SJSA1 (cell line): Measurements from ENCODE around the gene NPM1. TPM values are rescaled to one million over a fixed set of nuclear protein-coding genes. Genes with fewer than 3 reads are reported as not detected.
A peak's percentile ranks its signal among the peaks of the same experiment; 100 is the strongest.
"Not testable (repeated sequence)": the region's sequence is repeated elsewhere in the genome, so short reads cannot be mapped to it uniquely, and the experiment has no call there.

ENCODE experiments used
- DNase-seq, 2 experiments: peaks; one replicate each; pipeline ENCODE4 v3.0.0-alpha.2; 2015 to 2020; ENCODE audit warnings: low spot score in 2 of 2, low read depth in 1 of 2
- H3K27ac ChIP-seq: fragments of 250-450 bp; sonication (Bioruptor Pico); 2 replicates; pipeline ENCODE4 v1.5.1; 2020; ENCODE audit warnings: mild to moderate bottlenecking, moderate library complexity
- H3K27me3 ChIP-seq: fragments of 250-450 bp; sonication (Bioruptor Pico); replicated peaks from 2 replicates; pipeline ENCODE4 v1.5.1; 2020; ENCODE audit warnings: mild to moderate bottlenecking, moderate library complexity
- H3K36me3 ChIP-seq: fragments of 250-450 bp; sonication (Bioruptor Pico); 2 replicates; pipeline ENCODE4 v1.5.1; 2020; ENCODE audit warnings: mild to moderate bottlenecking
- H3K4me1 ChIP-seq: fragments of 250-450 bp; sonication (Bioruptor Pico); replicated peaks from 2 replicates; pipeline ENCODE4 v1.6.1; 2021; ENCODE audit warnings: mild to moderate bottlenecking
- H3K4me3 ChIP-seq: fragments of 250-450 bp; sonication (Bioruptor Pico); 2 replicates; pipeline ENCODE4 v1.5.1; 2020; ENCODE audit warnings: mild to moderate bottlenecking
- H3K9me3 ChIP-seq: fragments of 250-450 bp; sonication (Bioruptor Pico); replicated peaks from 2 replicates; pipeline ENCODE4 v1.5.1; 2020; ENCODE audit warnings: mild to moderate bottlenecking
- total RNA-seq: library from RNA; depleted of rRNA; stranded (reverse); fragments of >200 nt; shearing (Covaris generic); gene quantifications from 2 replicates; pipeline ENCODE4 v1.2.3, GENCODE V29; 2014

The NPM1 gene
- total RNA-seq, 1 experiment from 2014 or later = 2,195 TPM

- peaks cover 92% of the 10 kb centered on the region for H3K36me3 ChIP-seq
- DNase-seq = no peak
- no peak overlapping the region for H3K27ac ChIP-seq
- H3K4me3 ChIP-seq = no peak overlapping the region
- no peaks in the 10 kb centered on the region for H3K27me3 ChIP-seq
- H3K4me1 ChIP-seq = peaks cover 31% of the 10 kb centered on the region
- H3K9me3 ChIP-seq = no peaks in the 10 kb centered on the region
These were observed 22.5 kb downstream of the NPM1 start for GRCh38 chr5:171410181-171410580.

- Histone ChIP-seq H3K27me3 (no peaks in the 10 kb centered on the region), H3K4me1 (peaks cover 29% of the 10 kb centered on the region), H3K36me3 (peaks cover 72% of the 10 kb centered on the region), H3K9me3 (no peaks in the 10 kb centered on the region), H3K27ac (no peak overlapping the region), H3K4me3 (no peak overlapping the region)
- DNase-seq = no peak
These were observed 24.5 kb downstream of the NPM1 start for GRCh38 chr5:171412186-171412585.

GRCh38 chr5:171413153-171413910 is 25.7 kb downstream of the NPM1 start:
- no peaks in the 10 kb centered on the region for H3K27me3 ChIP-seq
- H3K36me3 ChIP-seq = peaks cover 60% of the 10 kb centered on the region
- peaks cover 22% of the 10 kb centered on the region for H3K4me1 ChIP-seq
- H3K4me3 ChIP-seq = no peak overlapping the region
- no peak overlapping the region for H3K27ac ChIP-seq
- DNase-seq = no peak
- H3K9me3 ChIP-seq = no peaks in the 10 kb centered on the region

GRCh38 chr5:171413993-171414392 is 26.3 kb downstream of the NPM1 start:
- not testable (repeated sequence) for H3K9me3 ChIP-seq, DNase-seq, H3K27me3 ChIP-seq, H3K4me3 ChIP-seq, H3K27ac ChIP-seq
- Histone ChIP-seq H3K4me1 (peaks cover 26% of the 10 kb centered on the region), H3K36me3 (peaks cover 53% of the 10 kb centered on the region)

- DNase-seq = no peak
- peaks cover 41% of the 10 kb centered on the region for H3K36me3 ChIP-seq
- H3K4me1 ChIP-seq = peaks cover 25% of the 10 kb centered on the region
These were observed 27.6 kb downstream of the NPM1 start for GRCh38 chr5:171415115-171415730.

GRCh38 chr5:171416160-171417049 is 28.8 kb downstream of the NPM1 start:
- Histone ChIP-seq H3K27ac (no peak overlapping the region), H3K9me3 (peaks cover 5% of the 10 kb centered on the region; the same call in 1 of the 2 replicates), H3K4me3 (no peak overlapping the region), H3K27me3 (peaks cover 14% of the 10 kb centered on the region), H3K36me3 (peaks cover 29% of the 10 kb centered on the region), H3K4me1 (peaks cover 27% of the 10 kb centered on the region)
- DNase-seq = no peak

More at GRCh38 chr5:171415115-171415730, 27.6 kb downstream of the NPM1 start:
- Histone ChIP-seq H3K9me3 (peaks cover 5% of the 10 kb centered on the region; the same call in 1 of the 2 replicates), H3K4me3 (no peak overlapping the region), H3K27ac (no peak overlapping the region), H3K27me3 (peaks cover 3% of the 10 kb centered on the region)

- Histone ChIP-seq H3K9me3 (peaks cover 5% of the 10 kb centered on the region; the same call in 1 of the 2 replicates), H3K4me1 (peaks cover 27% of the 10 kb centered on the region), H3K27me3 (peaks cover 16% of the 10 kb centered on the region), H3K27ac (no peak overlapping the region), H3K4me3 (peak overlapping the region; percentile 46), H3K36me3 (peaks cover 11% of the 10 kb centered on the region)
- DNase-seq = peak; percentile 89 to 91
These were observed 30.8 kb downstream of the NPM1 start for GRCh38 chr5:171418316-171418981.

GRCh38 chr5:171418982-171419687 is 31.5 kb downstream of the NPM1 start, which contains the start of gene FGF18:
FGF18 (plus strand) TSS chr5:171419647; CDS start chr5:171420200, 553 bp downstream.
- H3K4me1 ChIP-seq = peaks cover 27% of the 10 kb centered on the region
- H3K27me3 ChIP-seq = peaks cover 16% of the 10 kb centered on the region
- peaks cover 5% of the 10 kb centered on the region; the same call in 1 of the 2 replicates for H3K9me3 ChIP-seq
- peaks cover 5% of the 10 kb centered on the region for H3K36me3 ChIP-seq
- H3K27ac ChIP-seq = no peak within 1 kb of the TSS
- peak within 1 kb of the TSS; percentile 46 for H3K4me3 ChIP-seq
- DNase-seq = peak; percentile 84 to 86

GRCh38 chr5:171419688-171420430 is 32.2 kb downstream of the NPM1 start:
- H3K4me1 ChIP-seq = peaks cover 28% of the 10 kb centered on the region
- H3K36me3 ChIP-seq = no peaks in the 10 kb centered on the region
- no peak overlapping the region for H3K27ac ChIP-seq
- peaks cover 16% of the 10 kb centered on the region for H3K27me3 ChIP-seq
- DNase-seq = peak in 1 of 2 experiments; percentile 61
- H3K4me3 ChIP-seq = peak overlapping the region; percentile 46
- H3K9me3 ChIP-seq = peaks cover 5% of the 10 kb centered on the region; the same call in 1 of the 2 replicates

GRCh38 chr5:171420431-171421241 is 33.0 kb downstream of the NPM1 start:
- peaks cover 5% of the 10 kb centered on the region; the same call in 1 of the 2 replicates for H3K9me3 ChIP-seq
- no peak overlapping the region for H3K27ac ChIP-seq
- H3K4me3 ChIP-seq = no peak overlapping the region; the same call in 1 of the 2 replicates
- peaks cover 16% of the 10 kb centered on the region for H3K27me3 ChIP-seq
- peaks cover 30% of the 10 kb centered on the region for H3K4me1 ChIP-seq
- no peaks in the 10 kb centered on the region for H3K36me3 ChIP-seq
- peak in 1 of 2 experiments; percentile 46 for DNase-seq
